WERI-Rb-1 (cell line): ENCODE measurements around the gene TMEM222.

Source experiments
- DNase-seq: peaks from one replicate; pipeline ENCODE4 v3.0.0-alpha.2; 2020
- H3K27ac ChIP-seq: fragments of 250-450 bp; sonication (Bioruptor Pico); 2 replicates; pipeline ENCODE4 v1.5.1; 2020; ENCODE audit warnings: mild to moderate bottlenecking, moderate library complexity
- H3K27me3 ChIP-seq: fragments of 250-450 bp; sonication (Bioruptor Pico); 2 replicates; pipeline ENCODE4 v1.5.1; 2021; ENCODE audit warnings: mild to moderate bottlenecking, low read depth, moderate library complexity; ENCODE audit not compliant: insufficient read depth, severe bottlenecking
- H3K36me3 ChIP-seq: fragments of 250-450 bp; sonication (Bioruptor Pico); 2 replicates; pipeline ENCODE4 v1.5.1; 2020; ENCODE audit warnings: mild to moderate bottlenecking, moderate library complexity
- H3K4me3 ChIP-seq: 2 replicates; pipeline ENCODE4 v1.5.1; 2011; ENCODE audit warnings: low read depth, mild to moderate bottlenecking, control low read depth, low read length
- H3K9me3 ChIP-seq: fragments of 250-450 bp; sonication (Bioruptor Pico); 2 replicates; pipeline ENCODE4 v1.5.1; 2021; ENCODE audit warnings: mild to moderate bottlenecking, moderate library complexity; ENCODE audit not compliant: severe bottlenecking
- CTCF ChIP-seq: IDR thresholded peaks from 2 replicates; pipeline ENCODE4 v1.5.1; 2011; ENCODE audit warnings: low read depth, mild to moderate bottlenecking, control low read depth, inconsistent platforms, low read length

TMEM222 gene

GRCh38 chr1:27366113-27366410, 44.1 kb downstream of the TMEM222 start:
- DNase-seq = peak; percentile 93
- Histone ChIP-seq H3K36me3 (0 out of 2 replicates have a peak, but pooled peaks cover 3% of the 10 kb centered on the region), H3K27me3 (no peaks in the 10 kb centered on the region), H3K27ac (peak overlapping the region; percentile 88), H3K4me3 (peak overlapping the region; percentile 62), H3K9me3 (no peaks in the 10 kb centered on the region)
- no peak for TF ChIP-seq CTCF

GRCh38 chr1:27366411-27367159, 44.6 kb downstream of the TMEM222 start, which contains the start of gene MAP3K6:
MAP3K6 (minus strand) TSS chr1:27366961; CDS start chr1:27366597, 364 bp downstream.
- Histone ChIP-seq H3K27ac (peak within 1 kb of the TSS; percentile 88), H3K9me3 (no peaks in the 10 kb centered on the region), H3K27me3 (no peaks in the 10 kb centered on the region), H3K36me3 (0 out of 2 replicates have a peak, but pooled peaks cover 3% of the 10 kb centered on the region), H3K4me3 (peak within 1 kb of the TSS; percentile 68)
- DNase-seq = peak; percentile 86
- TF ChIP-seq CTCF = peak; percentile 40

GRCh38 chr1:27367160-27367650, 45.2 kb downstream of the TMEM222 start:
- no peak for TF ChIP-seq CTCF
- no peak for DNase-seq
- H3K27ac ChIP-seq = peak overlapping the region; percentile 88
- 0 out of 2 replicates have a peak, but pooled peaks cover 3% of the 10 kb centered on the region for H3K36me3 ChIP-seq
- peak overlapping the region; percentile 68 for H3K4me3 ChIP-seq
- no peaks in the 10 kb centered on the region for H3K27me3 ChIP-seq
- H3K9me3 ChIP-seq = no peaks in the 10 kb centered on the region

GRCh38 chr1:27368869-27369582, 47.1 kb downstream of the TMEM222 start:
- Histone ChIP-seq H3K36me3 (0 out of 2 replicates have a peak, but pooled peaks cover 3% of the 10 kb centered on the region), H3K9me3 (no peaks in the 10 kb centered on the region), H3K4me3 (no peak overlapping the region), H3K27me3 (no peaks in the 10 kb centered on the region), H3K27ac (no peak overlapping the region)
- no peak for TF ChIP-seq CTCF
- DNase-seq = no peak

- no peaks in the 10 kb centered on the region for H3K27me3 ChIP-seq
- no peak for DNase-seq
- no peak for TF ChIP-seq CTCF
- H3K9me3 ChIP-seq = no peaks in the 10 kb centered on the region
- H3K36me3 ChIP-seq = no peaks in the 10 kb centered on the region
- H3K4me3 ChIP-seq = no peak overlapping the region
- no peak overlapping the region for H3K27ac ChIP-seq
These were observed 50.3 kb downstream of the TMEM222 start for GRCh38 chr1:27372022-27372807.
